ENCODE results near the gene HOXD11.

DNA sequence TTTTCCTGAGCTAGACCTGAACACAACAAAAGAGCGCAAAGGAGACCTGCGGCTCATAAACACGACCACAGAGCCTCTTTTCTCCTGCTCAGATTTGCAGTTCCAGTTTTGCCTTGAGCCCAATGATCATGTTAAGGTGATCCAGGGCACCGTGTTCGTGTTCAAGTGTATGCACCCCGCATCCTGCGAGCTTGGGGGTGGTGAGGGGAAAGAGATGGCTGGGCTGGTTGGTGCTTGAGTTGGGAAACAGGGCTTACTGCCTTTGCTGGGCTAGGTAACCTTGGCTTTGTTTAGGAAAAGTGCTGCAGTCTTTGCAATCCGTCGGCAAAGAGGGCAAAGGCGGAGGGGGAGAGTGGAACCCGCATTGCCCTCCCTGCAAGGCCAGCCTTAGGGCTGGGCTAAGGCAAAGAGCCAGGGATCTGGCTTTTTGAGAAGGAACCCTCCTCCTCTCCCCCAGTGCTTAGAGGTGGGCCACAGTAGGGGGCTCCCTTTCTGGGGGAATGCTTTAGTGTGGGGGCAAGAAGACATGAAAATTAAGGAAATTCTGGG lies 10.8 kb downstream of the HOXD11 start:
- TF ChIP-seq CBX5 (IDR thresholded peaks at IDR 0.05; ENCODE audit: borderline replicate concordance, low read depth) = no peak
- TF ChIP-seq, protein P1, sequence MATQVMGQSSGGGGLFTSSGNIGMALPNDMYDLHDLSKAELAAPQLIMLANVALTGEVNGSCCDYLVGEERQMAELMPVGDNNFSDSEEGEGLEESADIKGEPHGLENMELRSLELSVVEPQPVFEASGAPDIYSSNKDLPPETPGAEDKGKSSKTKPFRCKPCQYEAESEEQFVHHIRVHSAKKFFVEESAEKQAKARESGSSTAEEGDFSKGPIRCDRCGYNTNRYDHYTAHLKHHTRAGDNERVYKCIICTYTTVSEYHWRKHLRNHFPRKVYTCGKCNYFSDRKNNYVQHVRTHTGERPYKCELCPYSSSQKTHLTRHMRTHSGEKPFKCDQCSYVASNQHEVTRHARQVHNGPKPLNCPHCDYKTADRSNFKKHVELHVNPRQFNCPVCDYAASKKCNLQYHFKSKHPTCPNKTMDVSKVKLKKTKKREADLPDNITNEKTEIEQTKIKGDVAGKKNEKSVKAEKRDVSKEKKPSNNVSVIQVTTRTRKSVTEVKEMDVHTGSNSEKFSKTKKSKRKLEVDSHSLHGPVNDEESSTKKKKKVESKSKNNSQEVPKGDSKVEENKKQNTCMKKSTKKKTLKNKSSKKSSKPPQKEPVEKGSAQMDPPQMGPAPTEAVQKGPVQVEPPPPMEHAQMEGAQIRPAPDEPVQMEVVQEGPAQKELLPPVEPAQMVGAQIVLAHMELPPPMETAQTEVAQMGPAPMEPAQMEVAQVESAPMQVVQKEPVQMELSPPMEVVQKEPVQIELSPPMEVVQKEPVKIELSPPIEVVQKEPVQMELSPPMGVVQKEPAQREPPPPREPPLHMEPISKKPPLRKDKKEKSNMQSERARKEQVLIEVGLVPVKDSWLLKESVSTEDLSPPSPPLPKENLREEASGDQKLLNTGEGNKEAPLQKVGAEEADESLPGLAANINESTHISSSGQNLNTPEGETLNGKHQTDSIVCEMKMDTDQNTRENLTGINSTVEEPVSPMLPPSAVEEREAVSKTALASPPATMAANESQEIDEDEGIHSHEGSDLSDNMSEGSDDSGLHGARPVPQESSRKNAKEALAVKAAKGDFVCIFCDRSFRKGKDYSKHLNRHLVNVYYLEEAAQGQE (IDR thresholded peaks at IDR 0.05; ENCODE audit: borderline replicate concordance) = no peak
- TF ChIP-seq, protein P1 (CRISPR knock-in tag; IDR thresholded peaks at IDR 0.05; ENCODE audit: low read depth) = no peak
- TF ChIP-seq, protein P2, sequence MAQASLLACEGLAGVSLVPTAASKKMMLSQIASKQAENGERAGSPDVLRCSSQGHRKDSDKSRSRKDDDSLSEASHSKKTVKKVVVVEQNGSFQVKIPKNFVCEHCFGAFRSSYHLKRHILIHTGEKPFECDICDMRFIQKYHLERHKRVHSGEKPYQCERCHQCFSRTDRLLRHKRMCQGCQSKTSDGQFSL (CRISPR knock-in tag; IDR thresholded peaks at IDR 0.05) = no peak
- TF ChIP-seq, protein P2 (tag; IDR thresholded peaks at IDR 0.05) = no peak
- no peak for TF ChIP-seq HNRNPH1 (optimal IDR thresholded peaks at IDR 0.05; ENCODE audit: low read depth, low read length)
- TF ChIP-seq, protein P3, sequence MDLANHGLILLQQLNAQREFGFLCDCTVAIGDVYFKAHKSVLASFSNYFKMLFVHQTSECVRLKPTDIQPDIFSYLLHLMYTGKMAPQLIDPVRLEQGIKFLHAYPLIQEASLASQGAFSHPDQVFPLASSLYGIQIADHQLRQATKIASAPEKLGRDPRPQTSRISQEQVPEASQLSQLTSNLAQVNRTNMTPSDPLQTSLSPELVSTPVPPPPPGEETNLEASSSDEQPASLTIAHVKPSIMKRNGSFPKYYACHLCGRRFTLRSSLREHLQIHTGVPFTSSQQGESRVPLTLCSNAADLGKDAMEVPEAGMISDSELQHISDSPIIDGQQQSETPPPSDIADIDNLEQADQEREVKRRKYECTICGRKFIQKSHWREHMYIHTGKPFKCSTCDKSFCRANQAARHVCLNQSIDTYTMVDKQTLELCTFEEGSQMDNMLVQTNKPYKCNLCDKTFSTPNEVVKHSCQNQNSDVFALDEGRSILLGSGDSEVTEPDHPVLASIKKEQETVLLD (IDR thresholded peaks at IDR 0.05) = no peak
- TF ChIP-seq ZNF274 (IDR thresholded peaks at IDR 0.05; ENCODE audit: borderline replicate concordance, low read depth, low read length) = no peak

Measured in K562 (cell line).